GM12892 (cell line): ENCODE results near the gene ZNF576.
A peak's percentile ranks its signal among the peaks of the same experiment; 100 is the strongest.
"Not testable (repeated sequence)": the region's sequence is repeated elsewhere in the genome, so short reads cannot be mapped to it uniquely, and the experiment has no call there.

Source experiments
- DNase-seq: peaks from one replicate; pipeline ENCODE4 v3.0.0; 2011; ENCODE audit not compliant: insufficient read length
- FAIRE-seq: peaks from 2 replicates; lab custom pipeline; 2011; peaks lifted over from hg19 to GRCh38; lab: Jason Lieb, UNC
- POLR2A ChIP-seq: IDR thresholded peaks from 2 replicates; pipeline ENCODE4 v1.6.1; 2011; ENCODE audit warnings: low read depth, low read length, control low read depth
- POLR2AphosphoS5 ChIP-seq: IDR thresholded peaks from 2 replicates; pipeline ENCODE4 v1.6.1; 2011; ENCODE audit warnings: low read depth, low read length, control low read depth
- TAF1 ChIP-seq: IDR thresholded peaks from 2 replicates; pipeline ENCODE4 v1.6.1; 2011; ENCODE audit warnings: low read depth, mild to moderate bottlenecking, control low read depth, low read length, borderline replicate concordance

Gene ZNF576

GRCh38 chr19:43623889-43624670, 27.7 kb downstream of the ZNF576 start:
- no peak for FAIRE-seq
- TF ChIP-seq TAF1 (no peak), POLR2A (no peak), POLR2AphosphoS5 (no peak)
- no peak for DNase-seq

GRCh38 chr19:43624933-43625332, 28.5 kb downstream of the ZNF576 start:
- TF ChIP-seq POLR2A (no peak), POLR2AphosphoS5 (no peak), TAF1 (no peak)
- no peak for FAIRE-seq

GRCh38 chr19:43625918-43626579, 29.7 kb downstream of the ZNF576 start:
- DNase-seq (no peak), FAIRE-seq (no peak)
- TF ChIP-seq POLR2AphosphoS5 (no peak), POLR2A (no peak), TAF1 (no peak)

More at GRCh38 chr19:43624933-43625332, 28.5 kb downstream of the ZNF576 start:
- DNase-seq = peak; percentile 63

- FAIRE-seq (no peak), DNase-seq (no peak)
- TF ChIP-seq POLR2AphosphoS5 = no peak
- TF ChIP-seq TAF1 = no peak
- no peak for TF ChIP-seq POLR2A
These were observed 30.4 kb downstream of the ZNF576 start for GRCh38 chr19:43626838-43627237.

- TF ChIP-seq POLR2AphosphoS5 = no peak
- DNase-seq (no peak), FAIRE-seq (no peak)
These were observed 32.4 kb downstream of the ZNF576 start for GRCh38 chr19:43628646-43629326.

- no peak for DNase-seq
- no peak for FAIRE-seq
- no peak for TF ChIP-seq POLR2A
- no peak for TF ChIP-seq TAF1
- no peak for TF ChIP-seq POLR2AphosphoS5
These were observed 35.1 kb downstream of the ZNF576 start for GRCh38 chr19:43631491-43631890.

GRCh38 chr19:43633520-43633919, 37.1 kb downstream of the ZNF576 start:
- FAIRE-seq (no peak), DNase-seq (no peak)
- TF ChIP-seq TAF1 = no peak
- no peak for TF ChIP-seq POLR2A
- no peak for TF ChIP-seq POLR2AphosphoS5

GRCh38 chr19:43634068-43634467, 37.7 kb downstream of the ZNF576 start:
- FAIRE-seq = no peak
- TF ChIP-seq POLR2AphosphoS5 (no peak), POLR2A (no peak), TAF1 (no peak)
- DNase-seq = no peak

GRCh38 chr19:43634506-43634871, 38.1 kb downstream of the ZNF576 start:
- DNase-seq (no peak), FAIRE-seq (no peak)
- TF ChIP-seq POLR2AphosphoS5 = no peak

GRCh38 chr19:43634872-43635560, 38.6 kb downstream of the ZNF576 start:
- FAIRE-seq (no peak), DNase-seq (no peak)
- no peak for TF ChIP-seq POLR2A
- no peak for TF ChIP-seq POLR2AphosphoS5
- TF ChIP-seq TAF1 = no peak

- not testable (repeated sequence) for FAIRE-seq, DNase-seq
These were observed 39.2 kb downstream of the ZNF576 start for GRCh38 chr19:43635561-43635940.
